Measurements from ENCODE around the gene REEP5. TPM values are rescaled to one million over a fixed set of nuclear protein-coding genes. Genes with fewer than 3 reads are reported as not detected.
"Not testable (repeated sequence)": the region's sequence is repeated elsewhere in the genome, so short reads cannot be mapped to it uniquely, and the experiment has no call there.

REEP5 gene
- total RNA-seq, 3 donors from 2014 or later: 96.4 to 177 (median 117) TPM

DNA sequence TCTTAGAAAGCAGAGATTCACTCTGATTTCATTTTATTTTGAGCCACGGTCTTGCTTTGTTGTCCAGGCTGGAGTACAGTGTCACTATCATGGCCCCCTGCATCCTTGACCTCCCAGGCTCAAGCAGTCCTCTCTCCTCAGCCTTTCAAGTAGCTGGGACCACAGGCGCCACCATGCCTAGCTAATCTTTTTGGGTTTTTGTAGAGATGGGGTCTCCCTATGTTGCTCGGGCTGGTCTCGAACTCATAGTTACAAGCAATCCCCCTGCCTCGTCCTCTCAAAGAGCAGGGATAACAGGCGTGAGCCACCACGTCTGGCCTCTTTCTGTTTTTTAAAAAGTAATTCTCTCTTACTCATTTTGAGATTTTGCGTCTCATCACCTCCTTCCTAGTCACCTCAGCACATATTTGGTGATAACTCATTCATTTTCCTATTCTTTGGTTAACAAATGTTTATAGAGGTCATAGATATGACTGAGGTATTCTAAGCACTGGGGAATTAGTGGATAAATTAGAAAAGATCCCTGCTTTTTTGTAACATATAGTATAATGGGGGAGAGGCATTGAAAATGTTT is 43.8 kb upstream of the REEP5 start:
- H3K4me3 ChIP-seq: no peak overlapping the region
- H3K27ac ChIP-seq: no peak overlapping the region
- intact Hi-C loops (cut with DNase I; ENCODE audit: low total_unique reads): no loop called here
- H3K36me3 ChIP-seq: no peaks in the 10 kb centered on the region
- no peaks in the 10 kb centered on the region for H3K27me3 ChIP-seq
- TF ChIP-seq, protein P1, sequence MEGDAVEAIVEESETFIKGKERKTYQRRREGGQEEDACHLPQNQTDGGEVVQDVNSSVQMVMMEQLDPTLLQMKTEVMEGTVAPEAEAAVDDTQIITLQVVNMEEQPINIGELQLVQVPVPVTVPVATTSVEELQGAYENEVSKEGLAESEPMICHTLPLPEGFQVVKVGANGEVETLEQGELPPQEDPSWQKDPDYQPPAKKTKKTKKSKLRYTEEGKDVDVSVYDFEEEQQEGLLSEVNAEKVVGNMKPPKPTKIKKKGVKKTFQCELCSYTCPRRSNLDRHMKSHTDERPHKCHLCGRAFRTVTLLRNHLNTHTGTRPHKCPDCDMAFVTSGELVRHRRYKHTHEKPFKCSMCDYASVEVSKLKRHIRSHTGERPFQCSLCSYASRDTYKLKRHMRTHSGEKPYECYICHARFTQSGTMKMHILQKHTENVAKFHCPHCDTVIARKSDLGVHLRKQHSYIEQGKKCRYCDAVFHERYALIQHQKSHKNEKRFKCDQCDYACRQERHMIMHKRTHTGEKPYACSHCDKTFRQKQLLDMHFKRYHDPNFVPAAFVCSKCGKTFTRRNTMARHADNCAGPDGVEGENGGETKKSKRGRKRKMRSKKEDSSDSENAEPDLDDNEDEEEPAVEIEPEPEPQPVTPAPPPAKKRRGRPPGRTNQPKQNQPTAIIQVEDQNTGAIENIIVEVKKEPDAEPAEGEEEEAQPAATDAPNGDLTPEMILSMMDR (IDR thresholded peaks at IDR 0.05): no peak
- no peak for TF ChIP-seq POLR2AphosphoS5 (IDR thresholded peaks at IDR 0.05)
- TF ChIP-seq POLR2A (IDR thresholded peaks at IDR 0.05): no peak
- no peaks in the 10 kb centered on the region for H3K9me3 ChIP-seq
- no peak for DNase-seq (ENCODE audit: low spot score in 2 of 2)
- peaks cover 0 to 10% of the 10 kb centered on the region in 2 donors for H3K4me1 ChIP-seq

GRCh38 chr5:112963374-112963733 is 41.3 kb upstream of the REEP5 start:
- H3K27ac ChIP-seq: peak overlapping the region; percentile 60 to 81
- H3K4me3 ChIP-seq; H3K4me1 ChIP-seq; DNase-seq (ENCODE audit: low spot score in 2 of 2); H3K27me3 ChIP-seq; H3K9me3 ChIP-seq; intact Hi-C loops (cut with DNase I; ENCODE audit: low total_unique reads); H3K36me3 ChIP-seq: not testable (repeated sequence)

DNA sequence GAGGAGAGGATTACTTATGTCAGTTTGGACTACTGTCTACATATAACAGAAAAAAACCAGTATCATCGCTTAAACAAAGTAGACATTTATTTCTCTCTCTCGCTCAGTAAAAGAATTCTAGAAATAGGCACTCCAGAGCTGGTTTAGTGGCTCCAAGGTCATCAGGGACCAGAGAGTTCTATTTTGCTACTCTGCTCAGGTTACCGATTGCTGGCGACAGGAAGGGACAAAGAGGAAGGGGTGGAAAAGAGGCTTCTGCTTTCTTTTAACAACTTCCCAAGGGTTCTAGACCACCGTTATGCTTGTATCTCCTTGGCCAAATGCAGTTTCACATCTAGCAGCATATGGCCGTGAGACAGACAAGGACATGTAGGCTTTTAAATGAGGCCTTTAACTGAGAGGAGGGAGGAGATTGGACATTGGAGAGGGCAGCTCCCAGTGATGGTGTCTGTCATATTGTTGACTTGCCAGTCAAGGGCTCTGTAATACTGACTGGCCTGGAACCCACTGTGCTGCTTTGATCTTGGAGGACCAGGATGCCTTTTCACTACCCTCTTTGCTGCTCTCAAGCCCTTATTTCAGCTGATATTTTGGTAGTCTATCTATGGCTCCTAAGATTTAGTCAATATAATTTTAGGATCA is 39.0 kb upstream of the REEP5 start:
- H3K4me1 ChIP-seq: peaks cover 0 to 10% of the 10 kb centered on the region in 2 donors
- H3K9me3 ChIP-seq: no peaks in the 10 kb centered on the region
- DNase-seq (ENCODE audit: low spot score in 2 of 2): no peak
- H3K27me3 ChIP-seq: no peaks in the 10 kb centered on the region
- intact Hi-C loops (cut with DNase I; ENCODE audit: low total_unique reads): no loop called here
- no peak for TF ChIP-seq POLR2AphosphoS5 (IDR thresholded peaks at IDR 0.05)
- no peak for TF ChIP-seq POLR2A (IDR thresholded peaks at IDR 0.05)
- TF ChIP-seq, protein P1 (IDR thresholded peaks at IDR 0.05): no peak
- no peak overlapping the region for H3K27ac ChIP-seq
- no peaks in the 10 kb centered on the region for H3K36me3 ChIP-seq
- no peak overlapping the region for H3K4me3 ChIP-seq

DNA sequence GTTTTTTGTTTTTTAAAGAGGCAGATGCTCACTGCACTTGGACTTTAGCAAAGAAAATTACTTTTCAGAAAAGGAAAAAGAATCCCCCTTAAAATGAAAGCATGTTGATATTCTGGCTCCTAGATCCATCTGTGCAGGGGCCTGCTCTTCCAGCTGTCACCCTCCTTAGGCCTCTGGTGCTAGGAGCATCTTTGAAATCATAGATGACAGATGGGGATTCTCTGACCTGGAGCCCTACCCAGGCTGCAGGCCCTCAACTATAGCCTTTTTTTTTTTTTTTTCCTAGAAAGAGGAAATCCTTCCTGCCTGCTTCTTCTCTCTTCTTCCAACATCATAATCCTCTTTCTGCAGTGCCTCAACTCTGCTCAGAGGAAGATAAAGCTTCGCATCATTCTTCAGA is 38.3 kb upstream of the REEP5 start:
- Histone ChIP-seq H3K4me3 (no peak overlapping the region), H3K4me1 (peaks cover 0 to 10% of the 10 kb centered on the region in 2 donors), H3K36me3 (no peaks in the 10 kb centered on the region), H3K9me3 (no peaks in the 10 kb centered on the region), H3K27me3 (no peaks in the 10 kb centered on the region), H3K27ac (peak overlapping the region in 1 of 2 donors; percentile 68)
- DNase-seq (ENCODE audit: low spot score in 2 of 2): no peak
- intact Hi-C loops (cut with DNase I; ENCODE audit: low total_unique reads): no loop called here
- TF ChIP-seq, protein P1 (IDR thresholded peaks at IDR 0.05): no peak
- no peak for TF ChIP-seq POLR2A (IDR thresholded peaks at IDR 0.05)
- no peak for TF ChIP-seq POLR2AphosphoS5 (IDR thresholded peaks at IDR 0.05)

DNA sequence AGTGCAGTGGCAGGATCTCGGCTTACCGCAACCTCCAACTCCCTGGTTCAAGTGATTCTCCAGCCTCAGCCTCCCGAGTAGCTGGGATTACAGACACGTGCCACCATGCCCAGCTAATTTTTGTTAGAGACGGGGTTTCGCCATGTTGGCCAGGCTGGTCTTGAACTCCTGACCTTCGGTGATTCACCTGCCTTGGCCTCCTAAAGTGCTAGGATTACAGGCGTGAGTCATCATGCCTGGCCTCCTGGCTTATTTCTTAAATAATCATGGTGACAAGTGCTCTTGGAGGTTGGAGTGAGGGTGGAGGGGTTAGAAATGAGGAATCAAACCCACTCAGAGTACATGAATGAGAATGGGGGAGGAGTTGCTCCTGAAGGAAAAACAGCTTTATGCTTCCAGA is 37.8 kb upstream of the REEP5 start:
- H3K36me3 ChIP-seq; H3K27me3 ChIP-seq; DNase-seq (ENCODE audit: low spot score in 2 of 2); H3K9me3 ChIP-seq; H3K4me3 ChIP-seq; intact Hi-C loops (cut with DNase I; ENCODE audit: low total_unique reads); H3K4me1 ChIP-seq: not testable (repeated sequence)
- H3K27ac ChIP-seq: peak overlapping the region; percentile 31 to 68

- DNase-seq (ENCODE audit: low spot score in 2 of 2): peak; percentile 71 to 84
- H3K27ac ChIP-seq: peak overlapping the region; percentile 31 to 45
Measured at GRCh38 chr5:112958093-112959088, 36.4 kb upstream of the REEP5 start.

More at GRCh38 chr5:112958093-112959088, 36.4 kb upstream of the REEP5 start:
- intact Hi-C loops (cut with DNase I; ENCODE audit: low total_unique reads): no loop called here
- Histone ChIP-seq H3K36me3 (no peaks in the 10 kb centered on the region), H3K27me3 (no peaks in the 10 kb centered on the region), H3K4me3 (no peak overlapping the region), H3K9me3 (no peaks in the 10 kb centered on the region), H3K4me1 (peaks cover 0 to 3% of the 10 kb centered on the region in 2 donors)
- TF ChIP-seq POLR2AphosphoS5 (IDR thresholded peaks at IDR 0.05): peak in 1 of 3 donors; percentile 31
- TF ChIP-seq, protein P1 (IDR thresholded peaks at IDR 0.05): no peak
